Pons (tissue), 1 donor: ENCODE results near the gene MPIG6B.

Experiments used
- DNase-seq: peaks from one replicate; pipeline ENCODE4 v3.0.0-alpha.2; 2016; ENCODE audit warnings: low spot score

MPIG6B gene

GRCh38 chr6:31723245-31723979 lies at the start of gene MPIG6B:
MPIG6B (plus strand) TSS chr6:31723373; CDS start chr6:31723384, 11 bp downstream.
- no peak for DNase-seq

GRCh38 chr6:31676322-31676903 lies 46.8 kb upstream of the MPIG6B start:
- no peak for DNase-seq

GRCh38 chr6:31676904-31677303 lies 46.3 kb upstream of the MPIG6B start:
- DNase-seq: no peak

- DNase-seq: no peak
Measured at GRCh38 chr6:31677955-31678354, 45.2 kb upstream of the MPIG6B start.

- DNase-seq: peak; percentile 78
Measured at GRCh38 chr6:31680226-31681134, 42.7 kb upstream of the MPIG6B start, which contains the start of gene LY6G5C. LY6G5C (minus strand) TSS chr6:31681067; CDS start chr6:31680373, 694 bp downstream.

GRCh38 chr6:31681135-31681671 lies 42.0 kb upstream of the MPIG6B start:
- DNase-seq: no peak

GRCh38 chr6:31683591-31683990 lies 39.6 kb upstream of the MPIG6B start:
- no peak for DNase-seq

- DNase-seq: no peak
Measured at GRCh38 chr6:31686483-31686882, 36.7 kb upstream of the MPIG6B start.

GRCh38 chr6:31687321-31687720 lies 35.9 kb upstream of the MPIG6B start:
- DNase-seq: no peak

GRCh38 chr6:31687860-31688693 lies 35.1 kb upstream of the MPIG6B start:
- no peak for DNase-seq

- no peak for DNase-seq
Measured at GRCh38 chr6:31689249-31690110, 33.7 kb upstream of the MPIG6B start.

- peak; percentile 78 for DNase-seq
Measured at GRCh38 chr6:31690231-31691077, 32.7 kb upstream of the MPIG6B start.

GRCh38 chr6:31691078-31691463 lies 32.1 kb upstream of the MPIG6B start:
- DNase-seq: no peak

- no peak for DNase-seq
Measured at GRCh38 chr6:31691564-31692108, 31.5 kb upstream of the MPIG6B start.

- DNase-seq: no peak
Measured at GRCh38 chr6:31692353-31692752, 30.8 kb upstream of the MPIG6B start.

- no peak for DNase-seq
Measured at GRCh38 chr6:31692886-31693285, 30.3 kb upstream of the MPIG6B start.

GRCh38 chr6:31693535-31693934 lies 29.6 kb upstream of the MPIG6B start:
- DNase-seq: no peak

- DNase-seq: no peak
Measured at GRCh38 chr6:31697555-31697954, 25.6 kb upstream of the MPIG6B start.

GRCh38 chr6:31700740-31701401 lies 22.3 kb upstream of the MPIG6B start:
- DNase-seq: no peak
